ENCODE data around the gene FAM53A.
"Not testable (repeated sequence)": the region's sequence is repeated elsewhere in the genome, so short reads cannot be mapped to it uniquely, and the experiment has no call there.

Gene FAM53A

GRCh38 chr4:1660948-1661677 lies 23.0 kb downstream of the FAM53A start:
- DNase-seq, result no peak

GRCh38 chr4:1659104-1660043 lies 24.7 kb downstream of the FAM53A start:
- DNase-seq, result no peak

DNA sequence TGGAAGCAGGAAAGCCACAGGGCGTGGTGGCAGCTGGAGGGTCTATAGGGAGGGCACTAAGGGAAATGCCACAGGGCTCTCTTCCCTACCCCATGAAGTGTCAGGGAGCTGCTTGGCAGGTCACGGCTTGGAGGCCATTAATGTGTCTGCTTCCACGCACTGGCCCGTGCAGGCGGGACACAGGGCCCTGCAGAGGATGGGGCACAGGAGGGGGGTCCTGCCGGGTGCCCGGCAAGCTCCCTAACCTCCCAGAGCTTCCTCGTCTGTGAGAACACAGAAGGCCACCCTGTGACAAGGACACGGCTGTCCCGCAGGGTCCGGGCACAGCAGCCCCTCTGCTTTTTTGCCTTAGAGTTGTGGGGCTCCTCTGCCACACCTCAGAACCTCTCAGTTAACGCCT lies 25.5 kb downstream of the FAM53A start:
- no peak for DNase-seq

GRCh38 chr4:1658146-1658545 lies 26.0 kb downstream of the FAM53A start:
- DNase-seq, result no peak

GRCh38 chr4:1656986-1657385 lies 27.1 kb downstream of the FAM53A start:
- DNase-seq, result no peak

- DNase-seq, result no peak
These were observed 28.0 kb downstream of the FAM53A start for GRCh38 chr4:1656132-1656531.

- no peak for DNase-seq
These were observed 28.4 kb downstream of the FAM53A start for GRCh38 chr4:1655676-1656075.

DNA sequence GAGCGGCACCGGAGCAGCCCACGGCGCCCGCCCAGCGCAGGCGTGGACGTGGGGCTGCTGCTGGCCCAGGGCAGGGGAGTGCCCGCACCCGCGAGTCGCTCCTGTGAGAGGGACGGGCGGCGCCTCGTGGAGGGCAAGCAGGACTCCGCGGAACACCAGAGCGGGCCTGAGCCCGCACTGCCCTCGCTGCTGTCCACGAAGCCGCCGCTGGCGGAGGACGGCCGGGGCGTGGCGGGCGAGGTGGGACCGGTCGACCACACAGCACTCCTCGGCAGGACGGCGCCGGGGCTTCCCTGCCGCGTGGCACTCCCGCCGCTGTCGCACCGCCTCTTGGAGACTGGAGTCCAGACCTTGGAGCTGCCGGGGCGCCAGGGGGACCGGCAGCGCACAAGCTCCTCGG lies 29.0 kb downstream of the FAM53A start:
- DNase-seq, result no peak

DNA sequence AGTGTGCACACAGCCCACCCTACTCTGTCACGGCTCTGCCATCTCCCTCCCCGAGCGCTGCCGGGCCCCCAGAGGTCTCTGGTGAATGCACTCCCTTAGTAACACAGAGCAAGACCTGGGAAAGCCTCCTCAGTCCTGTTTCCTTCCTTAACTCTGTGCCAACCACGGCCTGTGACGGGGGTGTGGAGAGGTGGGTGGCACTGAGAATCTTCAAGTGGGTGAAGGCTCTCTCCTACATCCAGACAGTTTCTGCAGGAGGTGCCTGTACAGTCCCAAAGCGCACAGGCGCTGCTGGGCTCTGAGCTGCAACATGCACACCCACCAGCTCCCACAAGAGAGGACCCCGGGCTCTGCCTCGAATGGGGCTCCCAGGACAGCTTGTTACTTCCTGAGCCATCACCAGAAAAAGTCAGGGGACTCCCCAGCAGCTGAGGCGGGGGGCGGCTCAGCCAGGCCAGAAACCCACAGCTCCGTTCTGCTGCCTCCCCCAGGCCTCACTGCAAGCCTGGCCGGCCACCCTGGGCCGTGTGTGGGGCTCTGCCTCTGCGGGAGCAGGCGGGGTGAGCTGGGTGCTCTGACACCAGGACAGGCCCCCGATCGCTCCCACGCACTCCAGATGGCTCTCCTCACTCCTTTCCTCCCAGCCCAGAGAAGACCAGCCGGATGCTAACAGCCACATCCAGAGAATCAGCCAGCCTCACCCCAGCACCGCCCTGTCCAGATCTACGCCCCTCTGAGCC lies 29.7 kb downstream of the FAM53A start:
- DNase-seq, result peak; percentile 49

DNA sequence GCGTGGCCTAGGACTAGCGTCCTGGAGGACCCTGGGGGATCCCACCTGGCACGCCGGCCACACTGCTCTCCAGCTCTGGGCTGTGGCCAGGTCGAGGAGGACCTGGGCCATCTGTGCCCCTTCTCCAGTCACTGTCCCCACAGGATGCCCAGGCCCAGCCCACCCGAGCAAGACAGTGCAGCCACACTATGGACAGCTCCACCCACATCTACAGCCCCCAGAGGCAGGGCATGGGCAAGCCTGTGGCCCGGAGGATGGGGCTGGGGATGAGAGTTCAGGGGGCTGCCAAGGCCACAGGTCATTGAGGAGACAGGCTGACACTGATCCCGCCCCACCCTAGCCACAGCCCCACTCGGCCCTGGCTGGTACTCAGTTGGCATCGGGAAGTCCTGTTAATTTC lies 30.3 kb downstream of the FAM53A start:
- DNase-seq, result no peak

GRCh38 chr4:1652088-1652487 lies 32.0 kb downstream of the FAM53A start:
- no peak for DNase-seq

- DNase-seq, result no peak
These were observed 32.5 kb downstream of the FAM53A start for GRCh38 chr4:1651609-1652008.

- no peak for DNase-seq
These were observed 35.2 kb downstream of the FAM53A start for GRCh38 chr4:1648962-1649361.

DNA sequence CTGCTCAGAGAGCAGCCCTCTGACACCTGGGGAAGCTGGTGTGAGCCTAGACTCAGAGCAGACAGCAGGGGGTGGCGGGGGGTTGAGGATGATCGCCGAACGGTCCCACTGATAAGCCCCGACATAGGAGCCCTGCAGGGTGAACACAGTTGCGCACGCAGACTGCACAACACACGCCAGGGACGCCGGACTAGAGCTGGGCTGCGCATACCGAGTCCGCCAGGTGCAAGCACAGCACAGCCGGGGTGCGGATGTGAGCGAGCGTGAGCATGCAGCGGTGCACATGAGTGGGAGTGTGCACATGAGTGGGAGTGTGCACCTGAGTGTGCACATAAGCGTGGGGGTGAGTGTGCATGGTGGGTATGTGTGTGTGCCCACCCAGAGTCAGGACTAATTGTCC lies 36.7 kb downstream of the FAM53A start:
- DNase-seq, result no peak

DNA sequence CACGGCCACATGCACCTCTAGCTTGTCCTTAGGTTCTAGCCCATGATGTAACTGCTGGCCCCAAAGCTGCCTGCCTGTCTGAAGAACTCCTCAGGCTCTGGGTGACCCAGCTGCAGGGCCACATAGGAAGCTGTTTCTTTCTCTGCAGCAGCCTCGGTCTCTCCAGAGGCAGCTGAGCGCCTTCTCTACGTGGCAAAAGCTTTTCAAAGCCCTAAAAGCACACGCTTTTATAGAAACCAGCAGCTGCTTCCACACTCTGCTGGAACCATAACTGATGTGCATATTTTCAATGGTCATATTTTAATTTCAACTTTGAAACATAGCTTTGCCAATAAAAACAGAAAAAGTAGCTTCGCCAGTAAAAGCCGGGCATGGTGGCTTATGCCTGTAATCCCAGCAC lies 37.4 kb downstream of the FAM53A start:
- DNase-seq, result no peak

DNA sequence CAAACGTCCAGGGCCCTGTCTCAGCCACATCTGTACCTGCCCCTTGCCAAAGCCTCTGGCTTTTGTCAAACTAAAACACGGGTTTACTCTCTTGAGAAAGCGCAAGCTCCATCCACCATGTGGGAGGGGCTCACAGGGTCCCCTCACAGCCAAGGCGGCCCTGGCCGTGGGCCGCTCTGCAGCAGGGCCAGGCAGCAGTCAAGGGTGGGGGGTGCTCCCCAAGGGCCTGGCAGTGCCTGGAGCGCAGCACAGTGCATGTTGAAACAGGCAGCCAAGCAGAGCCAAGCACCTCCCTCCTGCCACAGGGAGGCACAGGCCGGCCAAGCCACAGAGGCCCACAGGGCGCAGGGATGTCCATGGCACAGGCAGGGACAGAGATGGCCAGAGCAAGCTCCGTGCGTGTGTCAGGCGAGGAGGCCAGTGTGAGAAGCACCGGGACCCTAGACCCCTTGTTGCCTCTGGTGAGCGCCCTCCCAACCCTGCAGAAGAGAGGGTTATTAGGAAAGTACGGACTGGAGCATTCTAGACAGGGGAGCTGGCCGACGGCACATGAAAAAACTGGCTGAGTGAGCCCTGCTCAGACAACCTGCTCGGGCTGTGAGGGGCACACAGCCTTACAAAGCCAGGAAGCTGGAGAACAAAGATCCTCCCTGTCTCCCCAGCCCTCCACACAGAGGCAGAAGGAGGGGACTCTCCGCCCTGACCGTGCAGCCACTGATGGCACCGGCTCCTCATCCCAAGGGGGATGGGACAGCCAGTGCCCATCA lies 39.0 kb downstream of the FAM53A start:
- DNase-seq, result peak; percentile 79

- no peak for DNase-seq
These were observed 40.0 kb downstream of the FAM53A start for GRCh38 chr4:1643971-1644735.

DNA sequence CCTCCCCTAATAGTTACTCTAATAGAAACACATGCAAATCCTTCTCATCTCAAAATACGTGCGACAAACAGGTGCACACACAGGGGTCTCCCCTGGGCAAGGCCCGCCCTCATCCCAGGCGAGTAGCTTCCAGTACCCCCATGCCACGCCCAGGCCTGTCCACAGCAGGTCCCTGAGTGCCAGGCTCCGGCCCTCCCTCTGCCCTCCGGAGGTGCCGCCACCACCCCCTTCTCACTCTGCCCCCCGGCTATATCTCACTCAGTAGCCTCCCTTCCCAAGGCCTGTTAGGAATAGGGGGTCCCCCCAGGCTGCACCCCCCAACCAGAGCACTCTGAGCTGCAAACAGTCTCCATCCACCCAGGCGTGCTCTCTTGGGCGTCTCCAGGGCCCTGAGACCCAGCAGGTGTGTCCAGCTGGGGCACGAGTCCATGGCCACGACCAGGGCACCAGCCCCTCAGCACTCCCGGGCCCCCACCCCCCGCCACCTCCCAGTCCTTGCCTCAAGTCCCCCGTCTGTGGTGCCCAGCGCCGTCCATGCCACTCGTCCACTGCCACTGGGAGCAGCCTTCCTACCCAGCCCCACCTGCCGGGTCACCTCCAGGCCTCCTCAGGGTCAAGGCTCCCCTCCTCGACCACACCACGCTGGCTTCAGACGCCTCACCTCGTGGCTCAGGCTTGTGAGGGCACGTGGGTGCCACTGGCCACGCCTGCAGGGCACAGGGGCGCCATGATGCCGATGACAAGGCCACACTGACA lies 41.7 kb downstream of the FAM53A start:
- no peak for DNase-seq

DNA sequence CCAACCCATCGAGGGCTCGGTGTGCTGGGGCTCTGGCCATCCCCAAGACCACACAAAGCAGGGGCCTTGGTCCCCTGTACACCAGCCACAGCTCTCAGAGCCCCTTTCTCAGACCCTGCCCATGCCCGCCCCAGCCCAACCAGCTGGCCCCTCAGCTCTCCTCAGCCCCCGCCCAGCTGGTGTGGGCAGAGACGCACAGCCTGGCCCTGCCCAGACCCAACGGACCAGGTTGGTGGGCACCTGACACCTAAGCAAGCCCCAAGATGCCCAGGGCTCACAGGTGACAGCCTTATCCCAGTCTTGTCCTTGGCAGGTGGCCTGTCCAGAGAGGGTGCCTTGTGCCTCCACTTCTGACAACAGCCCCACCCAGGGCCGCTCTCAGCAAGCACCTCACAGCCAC lies 42.4 kb downstream of the FAM53A start:
- no peak for DNase-seq

- not testable (repeated sequence) for DNase-seq
These were observed 43.2 kb downstream of the FAM53A start for GRCh38 chr4:1640716-1641503.
